ENCODE measurements around the gene NBAS.

The NBAS gene

GRCh38 chr2:15560988-15561573 is at the start of gene NBAS:
NBAS (minus strand) TSS chr2:15561334; CDS start chr2:15561304, 30 bp downstream.
- DNase-seq: peak; percentile 78

GRCh38 chr2:15610430-15610952 is 49.4 kb upstream of the NBAS start:
- no peak for DNase-seq

GRCh38 chr2:15609341-15610042 is 48.4 kb upstream of the NBAS start:
- DNase-seq: no peak

GRCh38 chr2:15608392-15608761 is 47.2 kb upstream of the NBAS start:
- DNase-seq: no peak

- no peak for DNase-seq
These were observed 46.7 kb upstream of the NBAS start for GRCh38 chr2:15607709-15608391.

GRCh38 chr2:15606481-15607441 is 45.6 kb upstream of the NBAS start:
- no peak for DNase-seq

GRCh38 chr2:15605721-15606120 is 44.6 kb upstream of the NBAS start:
- DNase-seq: no peak

- DNase-seq: no peak
These were observed 42.8 kb upstream of the NBAS start for GRCh38 chr2:15603948-15604347.

- DNase-seq: no peak
These were observed 42.1 kb upstream of the NBAS start for GRCh38 chr2:15603044-15603765.

GRCh38 chr2:15602393-15602792 is 41.3 kb upstream of the NBAS start:
- DNase-seq: no peak

- DNase-seq: no peak
These were observed 40.5 kb upstream of the NBAS start for GRCh38 chr2:15601681-15602080.

- DNase-seq: no peak
These were observed 38.9 kb upstream of the NBAS start for GRCh38 chr2:15599994-15600393.

- DNase-seq: no peak
These were observed 35.8 kb upstream of the NBAS start for GRCh38 chr2:15596968-15597367.

- DNase-seq: no peak
These were observed 35.2 kb upstream of the NBAS start for GRCh38 chr2:15596350-15596749.

GRCh38 chr2:15595936-15596335 is 34.8 kb upstream of the NBAS start:
- DNase-seq: no peak

- DNase-seq: no peak
These were observed 34.3 kb upstream of the NBAS start for GRCh38 chr2:15595342-15595905.

GRCh38 chr2:15594291-15595256 is 33.4 kb upstream of the NBAS start:
- no peak for DNase-seq

GRCh38 chr2:15593327-15593705 is 32.2 kb upstream of the NBAS start:
- DNase-seq: no peak

- DNase-seq: peak; percentile 86
These were observed 30.7 kb upstream of the NBAS start, which contains the start of gene DDX1 for GRCh38 chr2:15591692-15592463. DDX1 (plus strand) TSS chr2:15591868; CDS start chr2:15591934, 66 bp downstream.

- no peak for DNase-seq
These were observed 30.2 kb upstream of the NBAS start for GRCh38 chr2:15591373-15591691.
